Upper lobe of left lung (tissue), 6 donors: ENCODE data around the gene SLC25A22. TPM values are rescaled to one million over a fixed set of nuclear protein-coding genes. Genes with fewer than 3 reads are reported as not detected.

Experiments
- ATAC-seq, 2 donors: fragments of 200-7000 bp; cut with Tn5 transposase; one replicate each; pipeline ENCODE4 v1.9.1; 2022; ENCODE audit warnings: mild to moderate bottlenecking in 2 of 2, moderate library complexity in 2 of 2; ENCODE audit not compliant: low FRiP score in 2 of 2
- DNase-seq, 2 donors: peaks; one replicate each; pipeline ENCODE4 v3.0.0-alpha.2; 2019 to 2020
- H3K27ac ChIP-seq, 4 donors: fragments of 200-600 bp; sonication (generic); one replicate each; pipeline ENCODE4 v1.5.1; 2016 to 2019
- H3K27me3 ChIP-seq, 4 donors: fragments of 200-600 bp; sonication (generic); one replicate each; pipeline ENCODE4 v1.5.1; 2017 to 2019
- H3K36me3 ChIP-seq, 4 donors: fragments of 200-600 bp; sonication (generic); one replicate each; pipeline ENCODE4 v1.5.1; 2016 to 2019
- H3K4me1 ChIP-seq, 4 donors: fragments of 200-600 bp; sonication (generic); one replicate each; pipeline ENCODE4 v1.5.1; 2018 to 2019
- H3K4me3 ChIP-seq, 4 donors: fragments of 200-600 bp; sonication (generic); one replicate each; pipeline ENCODE4 v1.5.1; 2017 to 2019; ENCODE audit warnings: mild to moderate bottlenecking in 2 of 4, moderate library complexity in 1 of 4
- H3K9me3 ChIP-seq, 4 donors: fragments of 200-600 bp; sonication (generic); one replicate each; pipeline ENCODE4 v1.5.1; 2018 to 2019
- EP300 ChIP-seq, 4 donors: sonication (generic); formaldehyde crosslinking; IDR thresholded peaks; one replicate each; pipeline ENCODE4 v1.5.1; 2017; ENCODE audit warnings: antibody characterized with exemption in 4 of 4, control low read depth in 2 of 4
- POLR2A ChIP-seq, 4 donors: fragments of 450-650 bp; IDR thresholded peaks; one replicate each; pipeline ENCODE4 v1.5.1; 2016 to 2017; ENCODE audit warnings: antibody characterized with exemption in 4 of 4, mild to moderate bottlenecking in 2 of 4
- POLR2AphosphoS5 ChIP-seq, 2 donors: sonication (generic); formaldehyde crosslinking; IDR thresholded peaks; one replicate each; pipeline ENCODE4 v1.5.1; 2017; ENCODE audit warnings: antibody characterized with exemption in 2 of 2
- WGBS, 2 donors: methylation state at CpG; one replicate each; pipeline ENCODE4 v1.1.5; 2017 to 2018; 5-methylcytosine and 5-hydroxymethylcytosine counted together
- total RNA-seq, 6 donors: library from RNA; depleted of rRNA in 4 of 6; stranded (reverse); fragments of >200 nt in 4 of 6; gene quantifications; one replicate each; pipeline versions ENCODE4 v1.1.0 to v1.2.1, GENCODE V29; 2016 to 2021
- TF ChIP-seq, protein P1 (sequence below), 6 experiments: fragments of 450-650 bp in 4 of 6; fragments of 200-600 bp in 2 of 6; sonication (generic) in 2 of 6; IDR thresholded peaks; one replicate each; pipeline ENCODE4 v1.5.1; 2016 to 2019; ENCODE audit warnings: antibody characterized with exemption in 6 of 6
- donor health status: DM: no; HTN: no; CAD: no; lungs with moderate emphysema.
- donor health status: DM: no; HTN: yes; CAD: no; lungs with severe emphysema.

The SLC25A22 gene
- total RNA-seq, 6 donors from 2014 or later = 13.6 to 29.3 (median 22.3) TPM

DNA sequence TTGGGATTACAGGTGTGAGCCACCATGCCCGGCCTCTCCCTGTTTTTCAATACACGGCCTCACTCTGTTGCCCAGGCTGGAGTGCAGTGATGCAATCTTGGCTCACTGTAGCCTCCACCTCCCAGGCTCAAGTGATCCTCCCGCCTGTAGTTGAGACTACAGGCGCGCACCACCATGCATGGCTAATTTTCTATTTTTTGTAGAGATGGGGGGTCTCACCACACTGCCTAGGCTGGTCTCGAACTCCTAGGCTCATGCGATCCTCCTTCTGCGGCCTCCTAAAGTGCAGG, 32.3 kb downstream of the SLC25A22 start:
- Histone ChIP-seq H3K36me3 (peaks cover 20 to 65% (median 57%) of the 10 kb centered on the region in 4 donors), H3K27me3 (no peaks in the 10 kb centered on the region), H3K4me1 (peaks cover 0 to 7% (median 6%) of the 10 kb centered on the region in 4 donors), H3K4me3 (no peak overlapping the region), H3K27ac (peak overlapping the region in 1 of 4 donors; percentile 16), H3K9me3 (no peaks in the 10 kb centered on the region)
- no peak for DNase-seq
- 93 to 95% methylated on average over 8 of the region's 8 CpGs for whole genome bisulfite sequencing, 2 donors
- TF ChIP-seq POLR2A (IDR thresholded peaks at IDR 0.05) = no peak
- TF ChIP-seq EP300 (IDR thresholded peaks at IDR 0.05) = no peak
- TF ChIP-seq, protein P1, sequence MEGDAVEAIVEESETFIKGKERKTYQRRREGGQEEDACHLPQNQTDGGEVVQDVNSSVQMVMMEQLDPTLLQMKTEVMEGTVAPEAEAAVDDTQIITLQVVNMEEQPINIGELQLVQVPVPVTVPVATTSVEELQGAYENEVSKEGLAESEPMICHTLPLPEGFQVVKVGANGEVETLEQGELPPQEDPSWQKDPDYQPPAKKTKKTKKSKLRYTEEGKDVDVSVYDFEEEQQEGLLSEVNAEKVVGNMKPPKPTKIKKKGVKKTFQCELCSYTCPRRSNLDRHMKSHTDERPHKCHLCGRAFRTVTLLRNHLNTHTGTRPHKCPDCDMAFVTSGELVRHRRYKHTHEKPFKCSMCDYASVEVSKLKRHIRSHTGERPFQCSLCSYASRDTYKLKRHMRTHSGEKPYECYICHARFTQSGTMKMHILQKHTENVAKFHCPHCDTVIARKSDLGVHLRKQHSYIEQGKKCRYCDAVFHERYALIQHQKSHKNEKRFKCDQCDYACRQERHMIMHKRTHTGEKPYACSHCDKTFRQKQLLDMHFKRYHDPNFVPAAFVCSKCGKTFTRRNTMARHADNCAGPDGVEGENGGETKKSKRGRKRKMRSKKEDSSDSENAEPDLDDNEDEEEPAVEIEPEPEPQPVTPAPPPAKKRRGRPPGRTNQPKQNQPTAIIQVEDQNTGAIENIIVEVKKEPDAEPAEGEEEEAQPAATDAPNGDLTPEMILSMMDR (IDR thresholded peaks at IDR 0.05) = no peak
- no peak for TF ChIP-seq POLR2AphosphoS5 (IDR thresholded peaks at IDR 0.05)
- ATAC-seq = no peak

DNA sequence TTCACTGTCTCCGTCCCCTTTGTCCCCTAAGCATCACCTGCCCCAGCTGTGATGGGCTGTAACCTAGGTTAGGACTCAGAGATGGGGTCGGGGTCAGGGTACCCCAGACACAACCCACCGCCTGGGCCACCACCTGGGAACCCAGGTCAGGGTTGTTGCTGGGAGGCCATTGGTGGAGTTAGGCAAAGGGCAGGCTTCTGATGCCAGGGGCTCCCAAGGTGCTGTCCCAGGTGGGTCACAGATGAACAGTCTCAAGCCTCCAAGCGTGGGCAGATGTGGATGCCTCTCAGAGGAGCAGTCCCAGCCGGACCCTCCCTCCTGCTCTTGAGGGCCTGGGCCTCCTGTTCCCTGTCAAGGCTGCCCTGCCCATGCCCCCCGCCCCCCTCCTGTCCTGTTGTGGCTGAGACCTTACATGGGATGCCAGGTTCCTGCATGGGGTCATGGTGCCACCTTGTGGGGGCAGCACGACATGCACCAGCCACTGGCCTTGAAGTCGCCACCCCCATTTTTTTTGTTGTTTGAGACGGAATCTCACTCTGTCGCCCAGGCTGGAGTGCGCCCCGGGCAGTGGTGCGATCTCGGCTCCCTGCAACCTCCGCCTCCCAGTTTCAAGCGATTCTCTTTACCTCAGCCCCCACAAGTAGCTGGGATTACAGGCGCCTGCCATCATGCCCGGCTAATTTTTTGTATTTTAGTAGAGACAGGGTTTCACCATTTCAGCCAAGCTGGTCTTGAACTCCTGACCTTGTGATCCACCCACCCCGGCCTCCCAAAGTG, 32.9 kb downstream of the SLC25A22 start:
- no peaks in the 10 kb centered on the region for H3K27me3 ChIP-seq
- H3K36me3 ChIP-seq = peaks cover 25 to 65% (median 57%) of the 10 kb centered on the region in 4 donors
- H3K9me3 ChIP-seq = no peaks in the 10 kb centered on the region
- H3K4me1 ChIP-seq = peaks cover 0 to 7% (median 6%) of the 10 kb centered on the region in 4 donors
- WGBS, 2 donors = 73 to 74% methylated on average over 15 to 18 of the region's 19 CpGs
- no peak overlapping the region for H3K4me3 ChIP-seq
- ATAC-seq (peak; percentile 64 to 65), DNase-seq (peak; percentile 69 to 76)
- peak in 1 of 4 donors; percentile 12 for TF ChIP-seq POLR2A (IDR thresholded peaks at IDR 0.05)
- TF ChIP-seq, protein P1 (IDR thresholded peaks at IDR 0.05) = peak; percentile 57 to 79 (median 68)
- no peak for TF ChIP-seq POLR2AphosphoS5 (IDR thresholded peaks at IDR 0.05)
- TF ChIP-seq EP300 (IDR thresholded peaks at IDR 0.05) = no peak
- H3K27ac ChIP-seq = peak overlapping the region in 1 of 4 donors; percentile 16

DNA sequence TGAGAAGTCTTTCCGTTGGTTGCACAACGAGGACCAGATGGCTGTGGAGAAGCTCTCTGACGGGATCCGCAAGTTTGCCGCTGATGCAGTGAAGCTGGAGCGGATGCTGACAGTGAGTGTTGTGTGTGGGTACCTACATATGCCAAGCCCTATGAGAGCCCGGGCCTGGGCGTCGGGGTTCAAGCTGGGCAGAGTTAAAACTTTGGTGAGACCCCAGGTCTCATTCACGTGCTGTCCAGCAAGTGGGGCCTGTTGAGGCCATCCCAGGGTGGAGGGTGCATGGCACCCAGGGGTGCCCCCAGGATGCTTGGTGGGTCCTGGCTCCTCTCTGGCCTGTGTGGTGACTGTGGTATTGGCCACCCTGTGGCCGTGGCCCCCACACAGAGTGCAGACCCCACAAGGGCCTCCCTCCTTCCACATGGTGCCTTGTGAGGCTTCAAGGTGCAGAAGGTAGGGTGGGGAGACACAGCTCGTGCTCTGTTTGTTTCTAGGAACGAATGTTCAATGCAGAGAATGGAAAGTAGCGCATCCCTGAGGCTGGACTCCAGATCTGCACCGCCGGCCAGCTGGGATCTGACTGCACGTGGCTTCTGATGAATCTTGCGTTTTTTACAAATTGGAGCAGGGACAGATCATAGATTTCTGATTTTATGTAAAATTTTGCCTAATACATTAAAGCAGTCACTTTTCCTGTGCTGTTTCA, 33.6 kb downstream of the SLC25A22 start:
- no peak for DNase-seq
- WGBS, 2 donors = 91 to 92% methylated on average over 17 to 18 of the region's 18 CpGs
- TF ChIP-seq POLR2AphosphoS5 (IDR thresholded peaks at IDR 0.05) (no peak), POLR2A (IDR thresholded peaks at IDR 0.05) (no peak), EP300 (IDR thresholded peaks at IDR 0.05) (no peak)
- TF ChIP-seq, protein P1 (IDR thresholded peaks at IDR 0.05) = no peak
- no peak overlapping the region for H3K4me3 ChIP-seq
- H3K36me3 ChIP-seq = peaks cover 32 to 70% (median 59%) of the 10 kb centered on the region in 4 donors
- ATAC-seq = no peak
- H3K27me3 ChIP-seq = no peaks in the 10 kb centered on the region
- H3K27ac ChIP-seq = no peak overlapping the region
- peaks cover 0 to 7% (median 6%) of the 10 kb centered on the region in 4 donors for H3K4me1 ChIP-seq
- no peaks in the 10 kb centered on the region for H3K9me3 ChIP-seq

DNA sequence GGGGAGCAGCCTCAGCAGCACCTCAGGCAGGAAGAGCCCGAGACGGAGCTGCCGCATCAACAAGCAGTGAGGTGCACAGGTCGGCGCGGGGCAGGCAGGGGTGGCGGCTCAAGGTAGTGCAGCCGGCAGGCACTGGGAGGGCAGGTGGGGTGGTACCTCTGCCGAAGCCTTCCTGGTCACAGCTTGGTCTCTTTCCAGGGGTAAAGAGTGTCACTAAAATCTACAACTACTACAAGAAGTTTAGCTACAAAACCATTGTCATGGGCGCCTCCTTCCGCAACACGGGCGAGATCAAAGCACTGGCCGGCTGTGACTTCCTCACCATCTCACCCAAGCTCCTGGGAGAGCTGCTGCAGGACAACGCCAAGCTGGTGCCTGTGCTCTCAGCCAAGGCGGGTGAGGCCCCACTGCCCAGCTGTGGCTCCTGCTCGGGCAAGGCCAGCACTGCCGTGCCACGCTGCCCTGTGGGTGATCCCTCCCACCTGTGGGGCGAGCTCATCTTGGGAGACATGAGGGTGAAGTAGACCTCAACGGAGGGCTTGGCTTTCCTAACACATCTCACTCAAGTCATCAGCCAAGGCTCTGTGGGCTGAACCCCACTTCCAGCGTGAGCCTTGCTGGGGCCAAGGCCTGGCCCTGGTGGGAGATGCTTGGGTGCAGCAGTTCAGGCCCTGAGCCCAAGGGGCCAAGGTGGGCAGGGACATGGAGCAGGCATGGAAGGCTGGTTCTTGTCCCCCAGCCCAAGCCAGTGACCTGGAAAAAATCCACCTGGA, 34.3 kb downstream of the SLC25A22 start:
- ATAC-seq = no peak
- WGBS, 2 donors = 86 to 92% methylated on average over 13 to 22 of the region's 22 CpGs
- H3K36me3 ChIP-seq = peaks cover 36 to 77% (median 66%) of the 10 kb centered on the region in 4 donors

More for the DNA sequence above, 34.3 kb downstream of the SLC25A22 start:
- H3K4me3 ChIP-seq = no peak overlapping the region
- no peaks in the 10 kb centered on the region for H3K27me3 ChIP-seq
- H3K27ac ChIP-seq = peak overlapping the region in 1 of 4 donors; percentile 17
- H3K4me1 ChIP-seq = peaks cover 0 to 7% (median 6%) of the 10 kb centered on the region in 4 donors
- peak in 1 of 2 donors; percentile 68 for DNase-seq
- TF ChIP-seq, protein P1 (IDR thresholded peaks at IDR 0.05) = no peak
- TF ChIP-seq EP300 (IDR thresholded peaks at IDR 0.05) (no peak), POLR2AphosphoS5 (IDR thresholded peaks at IDR 0.05) (no peak), POLR2A (IDR thresholded peaks at IDR 0.05) (no peak)
- H3K9me3 ChIP-seq = no peaks in the 10 kb centered on the region
